ENCODE measurements around the gene MYO7A. TPM values are rescaled to one million over a fixed set of nuclear protein-coding genes. Genes with fewer than 3 reads are reported as not detected.

The MYO7A gene
- total and polyA plus RNA-seq, 2 of the 4 experiments (the other 2 are of a cell fraction), result 0.02 TPM; not detected in 1

DNA sequence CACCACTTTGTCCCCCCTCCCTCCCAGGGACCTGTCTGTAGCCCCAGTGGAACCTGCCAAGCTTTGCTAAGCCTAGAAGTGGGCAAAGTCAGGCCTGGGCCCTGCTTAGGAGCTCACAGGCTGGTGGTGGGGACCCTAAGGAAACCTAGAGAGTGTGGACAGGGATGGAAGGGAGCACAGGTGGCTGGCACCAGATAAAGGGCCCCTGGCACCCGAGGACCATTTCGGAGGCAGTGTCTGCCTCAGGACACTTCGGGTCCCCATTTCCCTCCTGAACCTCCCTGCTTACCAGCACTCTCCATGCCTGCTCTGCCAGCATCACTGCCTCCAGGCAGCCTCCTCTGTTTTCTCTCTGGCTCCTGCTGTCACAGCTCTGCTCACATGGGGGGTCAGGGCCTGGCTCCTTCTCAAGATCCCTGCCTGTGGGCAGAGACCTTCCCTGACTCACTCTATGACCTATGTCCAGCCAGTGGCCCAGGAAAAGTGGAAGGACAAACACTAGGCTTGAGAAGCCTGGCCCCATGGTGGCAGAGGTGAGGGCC, 39.0 kb upstream of the MYO7A start:
- Histone ChIP-seq H3K4me2 (ENCODE audit: low read depth, low read length) (no peak overlapping the region), H3K27me3 (ENCODE audit: control insufficient read depth, insufficient read depth, low read length) (no peaks in the 10 kb centered on the region), H3K14ac (replicated peaks; ENCODE audit: low read depth, low read length) (no peak overlapping the region), H3K4ac (ENCODE audit: low read depth, low read length) (no peak overlapping the region), H3K9me3 (ENCODE audit: control insufficient read depth, insufficient read depth, low read length) (no peaks in the 10 kb centered on the region), H3K27ac (ENCODE audit: insufficient read depth, low read length) (no peak overlapping the region), H2AK5ac (ENCODE audit: low read depth, low read length) (no peak overlapping the region), H4K20me1 (ENCODE audit: insufficient read depth, low read length) (peaks cover 19% of the 10 kb centered on the region), H3K4me3 (ENCODE audit: insufficient read depth, low read depth, low read length) (no peak overlapping the region), H2BK120ac (ENCODE audit: low read depth, low read length) (no peak overlapping the region), H3K9me1 (ENCODE audit: insufficient read depth, low read length) (no peaks in the 10 kb centered on the region), H2BK20ac (ENCODE audit: low read depth, low read length) (no peak overlapping the region), H4K91ac (ENCODE audit: insufficient read depth, low read depth, low read length) (no peak overlapping the region), H3K79me1 (ENCODE audit: low read depth in 1 of 2, low read length in 2 of 2) (no peaks in the 10 kb centered on the region; a peak in 1 of 4 replicates), H2AFZ (replicated peaks; ENCODE audit: low read length, poor library complexity) (no peak overlapping the region), H4K5ac (ENCODE audit: low read depth, low read length) (no peak overlapping the region), H3K56ac (ENCODE audit: extremely low read depth, insufficient read depth, low read length) (no peak overlapping the region), H2BK15ac (ENCODE audit: low read depth, low read length) (no peak overlapping the region), H2AK9ac (replicated peaks; ENCODE audit: low read depth, low read length, poor library complexity) (no peak overlapping the region), H3K23ac (ENCODE audit: low read depth, low read length) (no peak overlapping the region), H3K4me1 (ENCODE audit: control insufficient read depth, insufficient read depth, low read length) (no peaks in the 10 kb centered on the region), H4K8ac (ENCODE audit: low read depth in 2 of 2, low read length in 2 of 2) (no peak overlapping the region), H2BK5ac (ENCODE audit: low read depth, low read length, poor library complexity, severe bottlenecking) (no peak overlapping the region), H3K18ac (ENCODE audit: low read depth, low read length) (no peak overlapping the region), H3K36me3 (ENCODE audit: control insufficient read depth, insufficient read depth, low read length) (peaks cover 6% of the 10 kb centered on the region), H3K9ac (ENCODE audit: low read depth, low read length) (no peak overlapping the region)
- CTCF ChIA-PET, result interaction anchor here (0.6 kb wide), 1 partner anchor 575 kb away, joined by 3 read pairs; no protein-coding TSS in a partner anchor
- DNase-seq, result no peak
- no peak for ATAC-seq (ENCODE audit: low read depth)
- POLR2A ChIA-PET (ENCODE audit: unreplicated experiment), result no interaction called here
- in situ Hi-C loops (cut with MboI; ENCODE audit: low sequenced_read_pairs), result no loop called here
- no TSS peak for BruUV-seq (replicated peaks)
- dilution Hi-C loops (cut with HindIII; ENCODE audit: low sequenced_read_pairs, unreplicated experiment), result no loop called here
- intact Hi-C loops (cut with micrococcal nuclease), result no loop called here
- WGBS, 2 experiments (ENCODE audit: extremely low coverage in 2 of 2, insufficient read length in 1 of 2), result 100% methylated on average over 1 of the region's 3 CpGs; no CpG with 5 or more reads in 1 of the 2 experiments
- no peak for TF ChIP-seq FOS (IDR thresholded peaks at IDR 0.05; ENCODE audit: low read depth, low read length)
- no peak for TF ChIP-seq RCOR1 (IDR thresholded peaks at IDR 0.05; ENCODE audit: insufficient replicate concordance, low read length)
- TF ChIP-seq MAZ (IDR thresholded peaks at IDR 0.05; ENCODE audit: borderline replicate concordance, low read depth, low read length), result no peak
- no peak for TF ChIP-seq NFE2L2 (IDR thresholded peaks at IDR 0.05; ENCODE audit: low read depth, low read length)
- TF ChIP-seq, protein P1, sequence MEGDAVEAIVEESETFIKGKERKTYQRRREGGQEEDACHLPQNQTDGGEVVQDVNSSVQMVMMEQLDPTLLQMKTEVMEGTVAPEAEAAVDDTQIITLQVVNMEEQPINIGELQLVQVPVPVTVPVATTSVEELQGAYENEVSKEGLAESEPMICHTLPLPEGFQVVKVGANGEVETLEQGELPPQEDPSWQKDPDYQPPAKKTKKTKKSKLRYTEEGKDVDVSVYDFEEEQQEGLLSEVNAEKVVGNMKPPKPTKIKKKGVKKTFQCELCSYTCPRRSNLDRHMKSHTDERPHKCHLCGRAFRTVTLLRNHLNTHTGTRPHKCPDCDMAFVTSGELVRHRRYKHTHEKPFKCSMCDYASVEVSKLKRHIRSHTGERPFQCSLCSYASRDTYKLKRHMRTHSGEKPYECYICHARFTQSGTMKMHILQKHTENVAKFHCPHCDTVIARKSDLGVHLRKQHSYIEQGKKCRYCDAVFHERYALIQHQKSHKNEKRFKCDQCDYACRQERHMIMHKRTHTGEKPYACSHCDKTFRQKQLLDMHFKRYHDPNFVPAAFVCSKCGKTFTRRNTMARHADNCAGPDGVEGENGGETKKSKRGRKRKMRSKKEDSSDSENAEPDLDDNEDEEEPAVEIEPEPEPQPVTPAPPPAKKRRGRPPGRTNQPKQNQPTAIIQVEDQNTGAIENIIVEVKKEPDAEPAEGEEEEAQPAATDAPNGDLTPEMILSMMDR (conservative IDR thresholded peaks at IDR 0.05; ENCODE audit: low read depth, low read length), result no peak
- TF ChIP-seq SMC3 (IDR thresholded peaks at IDR 0.05; ENCODE audit: low read depth, low read length), result no peak
- TF ChIP-seq MXI1 (IDR thresholded peaks at IDR 0.05; ENCODE audit: borderline replicate concordance, low read depth, low read length), result no peak
- TF ChIP-seq, protein P2, sequence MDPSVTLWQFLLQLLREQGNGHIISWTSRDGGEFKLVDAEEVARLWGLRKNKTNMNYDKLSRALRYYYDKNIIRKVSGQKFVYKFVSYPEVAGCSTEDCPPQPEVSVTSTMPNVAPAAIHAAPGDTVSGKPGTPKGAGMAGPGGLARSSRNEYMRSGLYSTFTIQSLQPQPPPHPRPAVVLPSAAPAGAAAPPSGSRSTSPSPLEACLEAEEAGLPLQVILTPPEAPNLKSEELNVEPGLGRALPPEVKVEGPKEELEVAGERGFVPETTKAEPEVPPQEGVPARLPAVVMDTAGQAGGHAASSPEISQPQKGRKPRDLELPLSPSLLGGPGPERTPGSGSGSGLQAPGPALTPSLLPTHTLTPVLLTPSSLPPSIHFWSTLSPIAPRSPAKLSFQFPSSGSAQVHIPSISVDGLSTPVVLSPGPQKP (IDR thresholded peaks at IDR 0.05; ENCODE audit: borderline replicate concordance, low read depth, low read length), result no peak
- no peak for TF ChIP-seq POLR2A (IDR thresholded peaks at IDR 0.05; ENCODE audit: low read depth, low read length)
- no peak for TF ChIP-seq RFX5 (IDR thresholded peaks at IDR 0.05; ENCODE audit: low read depth, low read length)
- TF ChIP-seq, protein P3, sequence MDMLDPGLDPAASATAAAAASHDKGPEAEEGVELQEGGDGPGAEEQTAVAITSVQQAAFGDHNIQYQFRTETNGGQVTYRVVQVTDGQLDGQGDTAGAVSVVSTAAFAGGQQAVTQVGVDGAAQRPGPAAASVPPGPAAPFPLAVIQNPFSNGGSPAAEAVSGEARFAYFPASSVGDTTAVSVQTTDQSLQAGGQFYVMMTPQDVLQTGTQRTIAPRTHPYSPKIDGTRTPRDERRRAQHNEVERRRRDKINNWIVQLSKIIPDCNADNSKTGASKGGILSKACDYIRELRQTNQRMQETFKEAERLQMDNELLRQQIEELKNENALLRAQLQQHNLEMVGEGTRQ (IDR thresholded peaks at IDR 0.05; ENCODE audit: low read depth, low read length), result no peak
- no peak for TF ChIP-seq RAD21 (IDR thresholded peaks at IDR 0.05; ENCODE audit: low read length)
- TF ChIP-seq CEBPB (IDR thresholded peaks at IDR 0.05; ENCODE audit: low read depth, low read length), result no peak
- TF ChIP-seq CHD1 (IDR thresholded peaks at IDR 0.05; ENCODE audit: low read depth, low read length), result no peak
- no peak for TF ChIP-seq MAFK (IDR thresholded peaks at IDR 0.05; ENCODE audit: low read depth, low read length)
- TF ChIP-seq BHLHE40 (IDR thresholded peaks at IDR 0.05; ENCODE audit: low read depth, low read length), result no peak
